ENCODE results near the gene BORA. TPM values are rescaled to one million over a fixed set of nuclear protein-coding genes. Genes with fewer than 3 reads are reported as not detected.

BORA gene
- total RNA-seq, 2 donors from 2014 or later, result 0.99 to 1.6 TPM

GRCh38 chr13:72757792-72758535 is 30.2 kb downstream of the BORA start:
- Histone ChIP-seq H3K27me3 (no peaks in the 10 kb centered on the region), H3K4me1 (no peaks in the 10 kb centered on the region), H3K36me3 (replicated peaks in 1 of 2; ENCODE audit: insufficient read depth in 1 of 2, low read depth in 2 of 2) (peaks cover 7 to 42% of the 10 kb centered on the region in 2 donors), H3K4me3 (no peak overlapping the region), H3K27ac (no peak overlapping the region), H3K9me3 (no peaks in the 10 kb centered on the region)
- intact Hi-C loops (cut with DNase I), result no loop called here
- 68 to 70% methylated on average over 4 of the region's 4 CpGs for WGBS, 2 donors
- no peak for DNase-seq
- no peak for ATAC-seq
- TF ChIP-seq CTCF (IDR thresholded peaks at IDR 0.05), result no peak
- no peak for TF ChIP-seq POLR2A (IDR thresholded peaks at IDR 0.05)

- no peak for DNase-seq
- H3K27ac ChIP-seq, result no peak overlapping the region
- H3K4me1 ChIP-seq, result no peaks in the 10 kb centered on the region
- intact Hi-C loops (cut with DNase I), result no loop called here
- H3K9me3 ChIP-seq, result no peaks in the 10 kb centered on the region
- no peak overlapping the region for H3K4me3 ChIP-seq
- peaks cover 11 to 50% of the 10 kb centered on the region in 2 donors for H3K36me3 ChIP-seq (replicated peaks in 1 of 2; ENCODE audit: insufficient read depth in 1 of 2, low read depth in 2 of 2)
- no peaks in the 10 kb centered on the region for H3K27me3 ChIP-seq
- WGBS, 2 donors, result 57 to 66% methylated on average over 3 of the region's 3 CpGs
- TF ChIP-seq CTCF (IDR thresholded peaks at IDR 0.05) (no peak), POLR2A (IDR thresholded peaks at IDR 0.05) (no peak)
- no peak for ATAC-seq
Measured at GRCh38 chr13:72760189-72760588, 32.5 kb downstream of the BORA start.

GRCh38 chr13:72763411-72763810 is 35.7 kb downstream of the BORA start:
- TF ChIP-seq CTCF (IDR thresholded peaks at IDR 0.05) (no peak), POLR2A (IDR thresholded peaks at IDR 0.05) (no peak)
- intact Hi-C loops (cut with DNase I), result no loop called here
- no peaks in the 10 kb centered on the region for H3K9me3 ChIP-seq
- H3K4me3 ChIP-seq, result no peak overlapping the region
- DNase-seq, result no peak
- H3K27me3 ChIP-seq, result no peaks in the 10 kb centered on the region
- no peak overlapping the region for H3K27ac ChIP-seq
- peaks cover 13 to 70% of the 10 kb centered on the region in 2 donors for H3K36me3 ChIP-seq (replicated peaks in 1 of 2; ENCODE audit: insufficient read depth in 1 of 2, low read depth in 2 of 2)
- H3K4me1 ChIP-seq, result no peaks in the 10 kb centered on the region
- ATAC-seq, result no peak
- 60 to 71% methylated on average over 2 of the region's 2 CpGs for WGBS, 2 donors

GRCh38 chr13:72774019-72774418 is 46.3 kb downstream of the BORA start:
- DNase-seq (no peak), ATAC-seq (no peak)
- no peak overlapping the region for H3K27ac ChIP-seq
- no peaks in the 10 kb centered on the region for H3K9me3 ChIP-seq
- 78 to 90% methylated on average over 2 of the region's 2 CpGs for WGBS, 2 donors
- H3K27me3 ChIP-seq, result no peaks in the 10 kb centered on the region
- peaks cover 27 to 58% of the 10 kb centered on the region in 2 donors for H3K36me3 ChIP-seq (replicated peaks in 1 of 2; ENCODE audit: insufficient read depth in 1 of 2, low read depth in 2 of 2)
- intact Hi-C loops (cut with DNase I), result no loop called here
- no peak overlapping the region for H3K4me3 ChIP-seq
- no peak for TF ChIP-seq CTCF (IDR thresholded peaks at IDR 0.05)
- TF ChIP-seq POLR2A (IDR thresholded peaks at IDR 0.05), result no peak
- no peaks in the 10 kb centered on the region for H3K4me1 ChIP-seq
